22Rv1 (cell line): ENCODE results near the gene PRDM16.

Experiments
- ZFX ChIP-seq: fragments of 450-650 bp; IDR thresholded peaks from 2 replicates; pipeline ENCODE4 v1.6.1; 2017; ENCODE audit warnings: antibody characterized with exemption, borderline replicate concordance
- TF ChIP-seq, protein P1 (sequence below): fragments of 450-650 bp; IDR thresholded peaks from 2 replicates; pipeline ENCODE4 v1.5.1; 2017; ENCODE audit warnings: mild to moderate bottlenecking

DNA sequence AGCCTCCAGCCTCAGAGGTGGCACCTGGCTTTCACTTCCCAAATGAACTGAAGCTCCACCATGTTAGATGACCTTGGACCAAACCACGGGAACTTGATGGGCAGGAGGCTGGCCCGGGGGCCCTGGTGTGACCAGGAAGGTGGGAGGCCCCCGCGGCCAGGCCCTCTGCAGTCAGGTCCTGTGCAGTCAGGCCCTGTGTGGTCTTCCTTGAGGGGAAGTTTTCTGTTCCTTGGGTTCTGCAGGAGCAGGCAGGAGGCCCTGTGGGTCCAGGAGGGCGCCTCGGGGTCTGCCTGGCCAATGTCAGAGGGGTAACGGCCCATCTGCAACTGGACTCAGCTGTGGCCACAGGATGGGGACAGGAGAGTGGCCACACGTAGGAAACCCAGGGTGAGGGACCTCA is 13.0 kb downstream of the PRDM16 start:
- TF ChIP-seq, protein P1, sequence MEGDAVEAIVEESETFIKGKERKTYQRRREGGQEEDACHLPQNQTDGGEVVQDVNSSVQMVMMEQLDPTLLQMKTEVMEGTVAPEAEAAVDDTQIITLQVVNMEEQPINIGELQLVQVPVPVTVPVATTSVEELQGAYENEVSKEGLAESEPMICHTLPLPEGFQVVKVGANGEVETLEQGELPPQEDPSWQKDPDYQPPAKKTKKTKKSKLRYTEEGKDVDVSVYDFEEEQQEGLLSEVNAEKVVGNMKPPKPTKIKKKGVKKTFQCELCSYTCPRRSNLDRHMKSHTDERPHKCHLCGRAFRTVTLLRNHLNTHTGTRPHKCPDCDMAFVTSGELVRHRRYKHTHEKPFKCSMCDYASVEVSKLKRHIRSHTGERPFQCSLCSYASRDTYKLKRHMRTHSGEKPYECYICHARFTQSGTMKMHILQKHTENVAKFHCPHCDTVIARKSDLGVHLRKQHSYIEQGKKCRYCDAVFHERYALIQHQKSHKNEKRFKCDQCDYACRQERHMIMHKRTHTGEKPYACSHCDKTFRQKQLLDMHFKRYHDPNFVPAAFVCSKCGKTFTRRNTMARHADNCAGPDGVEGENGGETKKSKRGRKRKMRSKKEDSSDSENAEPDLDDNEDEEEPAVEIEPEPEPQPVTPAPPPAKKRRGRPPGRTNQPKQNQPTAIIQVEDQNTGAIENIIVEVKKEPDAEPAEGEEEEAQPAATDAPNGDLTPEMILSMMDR = no peak
- no peak for TF ChIP-seq ZFX
